PC-9 (cell line): ENCODE results near the gene SLC39A10. TPM values are rescaled to one million over a fixed set of nuclear protein-coding genes. Genes with fewer than 3 reads are reported as not detected.

Experiments used
- BruUV-seq: library from RNA; stranded (reverse); fragments of 400-500 nt; replicated peaks from 2 replicates; lab custom pipeline; 2021; lab: Mats Ljungman, UMichigan
- CTCF ChIA-PET: fragments of 300-600 bp; sonication (Branson Sonifier 250); formaldehyde crosslinking; loops from one replicate; lab custom pipeline; 2022; ENCODE audit warnings: antibody characterized with exemption; lab: Charles Lee
- POLR2A ChIA-PET: fragments of 300-600 bp; sonication (Branson Sonifier 250); formaldehyde crosslinking; loops from one replicate; lab custom pipeline; 2022; ENCODE audit warnings: antibody characterized with exemption; ENCODE audit not compliant: unreplicated experiment; lab: Charles Lee
- DNase-seq, 2 experiments: peaks; one replicate each; pipeline versions ENCODE4 v3.0.0 to v3.0.0-alpha.2; 2015 to 2022; ENCODE audit warnings: mixed read lengths in 1 of 2
- H2AFZ ChIP-seq: fragments of 200-600 bp; sonication (generic); 2 replicates; pipeline ENCODE4 v1.8.1; 2017; ENCODE audit warnings: antibody characterized with exemption
- H3F3A ChIP-seq: fragments of 200-600 bp; sonication (generic); 2 replicates; pipeline ENCODE4 v1.8.1; 2017; ENCODE audit warnings: antibody characterized with exemption, mild to moderate bottlenecking, low read depth; ENCODE audit not compliant: insufficient read depth
- H3K27ac ChIP-seq: fragments of 200-600 bp; sonication (generic); 2 replicates; pipeline ENCODE4 v1.6.1; 2016; ENCODE audit warnings: mixed run types
- H3K27me3 ChIP-seq: fragments of 200-600 bp; sonication (generic); 2 replicates; pipeline ENCODE4 v1.6.1; 2016; ENCODE audit warnings: low read depth, mixed run types; ENCODE audit not compliant: insufficient read depth
- H3K36me3 ChIP-seq: fragments of 200-600 bp; sonication (generic); 2 replicates; pipeline ENCODE4 v1.6.1; 2016; ENCODE audit warnings: low read depth, mixed run types
- H3K4me1 ChIP-seq: fragments of 200-600 bp; sonication (generic); replicated peaks from 2 replicates; pipeline ENCODE4 v1.6.1; 2016; ENCODE audit warnings: mixed run types; ENCODE audit not compliant: insufficient read depth
- H3K4me2 ChIP-seq: fragments of 200-600 bp; sonication (generic); 2 replicates; pipeline ENCODE4 v1.6.1; 2017; ENCODE audit warnings: mixed run types
- H3K4me3 ChIP-seq: fragments of 200-600 bp; sonication (generic); 2 replicates; pipeline ENCODE4 v1.6.1; 2016; ENCODE audit warnings: mixed run types
- H3K79me2 ChIP-seq: fragments of 200-600 bp; sonication (generic); 2 replicates; pipeline ENCODE4 v1.6.1; 2017; ENCODE audit warnings: low read depth, mixed run types
- H3K9me2 ChIP-seq: fragments of 200-600 bp; sonication (generic); 2 replicates; pipeline ENCODE4 v1.8.1; 2017; ENCODE audit warnings: mild to moderate bottlenecking; ENCODE audit not compliant: insufficient read depth
- H3K9me3 ChIP-seq: fragments of 200-600 bp; sonication (generic); 2 replicates; pipeline ENCODE4 v1.8.1; 2016; ENCODE audit warnings: low read depth; ENCODE audit not compliant: insufficient read depth
- H4K20me1 ChIP-seq: fragments of 200-600 bp; sonication (generic); 2 replicates; pipeline ENCODE4 v1.8.1; 2017; ENCODE audit not compliant: insufficient read depth
- EZH2 ChIP-seq: fragments of 200-600 bp; sonication (generic); IDR thresholded peaks from 2 replicates; pipeline ENCODE4 v1.8.0; 2017; ENCODE audit warnings: antibody characterized with exemption, low read depth
- intact Hi-C: fragments of 100-400 bp; cut with micrococcal nuclease; formaldehyde crosslinking; loops from one replicate; pipeline ENCODE4 v1.10.0; 2022; ENCODE audit not compliant: unreplicated experiment
- total RNA-seq: library from RNA; stranded (reverse); gene quantifications from 2 replicates; pipeline ENCODE4 v1.2.3, GENCODE V29; 2021
- TF ChIP-seq, protein P1 (sequence below): fragments of 200-600 bp; sonication (generic); conservative IDR thresholded peaks from 2 replicates; pipeline ENCODE4 v1.6.1; 2017; ENCODE audit warnings: mixed run types, antibody characterized with exemption, mild to moderate bottlenecking, moderate library complexity

Gene SLC39A10
- total RNA-seq, 1 experiment from 2014 or later = 43.7 TPM

DNA sequence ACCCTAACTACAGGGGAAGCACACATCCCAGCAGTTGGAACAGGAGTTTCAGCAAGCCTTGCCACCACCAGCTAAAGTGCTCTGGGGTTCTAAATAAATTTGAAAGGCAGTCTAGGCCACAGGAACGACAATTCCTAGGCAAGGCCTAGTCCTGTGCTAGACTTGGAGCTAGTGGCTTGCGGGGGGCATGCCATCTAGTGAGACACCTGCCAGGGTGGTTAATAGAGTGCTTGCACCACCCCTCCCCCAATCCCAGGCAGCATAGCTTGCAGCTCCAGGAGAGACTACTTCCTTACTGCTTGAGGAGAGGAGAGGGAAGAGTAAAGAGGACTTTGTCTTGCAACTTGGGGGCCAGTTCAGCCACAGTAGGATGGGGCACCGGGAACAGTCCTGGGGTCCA lies 101.8 kb downstream of the SLC39A10 start:
- TF ChIP-seq, protein P1, sequence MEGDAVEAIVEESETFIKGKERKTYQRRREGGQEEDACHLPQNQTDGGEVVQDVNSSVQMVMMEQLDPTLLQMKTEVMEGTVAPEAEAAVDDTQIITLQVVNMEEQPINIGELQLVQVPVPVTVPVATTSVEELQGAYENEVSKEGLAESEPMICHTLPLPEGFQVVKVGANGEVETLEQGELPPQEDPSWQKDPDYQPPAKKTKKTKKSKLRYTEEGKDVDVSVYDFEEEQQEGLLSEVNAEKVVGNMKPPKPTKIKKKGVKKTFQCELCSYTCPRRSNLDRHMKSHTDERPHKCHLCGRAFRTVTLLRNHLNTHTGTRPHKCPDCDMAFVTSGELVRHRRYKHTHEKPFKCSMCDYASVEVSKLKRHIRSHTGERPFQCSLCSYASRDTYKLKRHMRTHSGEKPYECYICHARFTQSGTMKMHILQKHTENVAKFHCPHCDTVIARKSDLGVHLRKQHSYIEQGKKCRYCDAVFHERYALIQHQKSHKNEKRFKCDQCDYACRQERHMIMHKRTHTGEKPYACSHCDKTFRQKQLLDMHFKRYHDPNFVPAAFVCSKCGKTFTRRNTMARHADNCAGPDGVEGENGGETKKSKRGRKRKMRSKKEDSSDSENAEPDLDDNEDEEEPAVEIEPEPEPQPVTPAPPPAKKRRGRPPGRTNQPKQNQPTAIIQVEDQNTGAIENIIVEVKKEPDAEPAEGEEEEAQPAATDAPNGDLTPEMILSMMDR = no peak
- TF ChIP-seq EZH2 = no peak
- no peaks in the 10 kb centered on the region for H3K79me2 ChIP-seq
- H3K4me2 ChIP-seq = no peak overlapping the region
- no TSS peak for BruUV-seq
- 0 out of 2 replicates have a peak, but pooled peaks cover 1% of the 10 kb centered on the region for H3K9me3 ChIP-seq
- H2AFZ ChIP-seq = no peak overlapping the region
- H3K27ac ChIP-seq = no peak overlapping the region
- H3K4me3 ChIP-seq = no peak overlapping the region
- H3K36me3 ChIP-seq = no peaks in the 10 kb centered on the region
- intact Hi-C loops = no loop called here
- no peak for DNase-seq
- no peaks in the 10 kb centered on the region for H3K27me3 ChIP-seq
- ChIA-PET POLR2A (no interaction called here), CTCF (no interaction called here)
- H3F3A ChIP-seq = peaks cover 10% of the 10 kb centered on the region
- peaks cover 13% of the 10 kb centered on the region; the same call in 1 of the 2 replicates for H3K4me1 ChIP-seq
- H3K9me2 ChIP-seq = no peaks in the 10 kb centered on the region
- H4K20me1 ChIP-seq = no peaks in the 10 kb centered on the region

DNA sequence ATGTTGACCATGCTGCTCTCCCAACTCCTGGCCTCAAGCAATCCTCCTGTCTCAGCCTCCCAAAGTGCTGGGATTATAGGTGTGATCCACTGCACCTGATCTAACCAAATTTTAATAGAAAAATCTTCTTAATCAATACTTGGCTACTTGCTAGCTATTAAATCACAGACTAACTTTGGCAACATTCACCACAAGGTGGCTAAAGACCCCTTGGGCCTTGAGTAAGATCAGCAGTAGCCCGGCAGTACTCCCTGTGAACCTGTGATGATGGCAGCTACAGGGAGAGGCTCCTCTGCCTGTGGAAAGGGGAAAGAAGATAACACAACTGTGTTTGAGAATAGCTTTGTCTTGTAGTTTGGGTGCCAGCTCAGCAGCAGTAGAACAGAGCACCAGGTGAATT lies 102.9 kb downstream of the SLC39A10 start:
- H3K9me2 ChIP-seq = no peaks in the 10 kb centered on the region
- H3K4me3 ChIP-seq = no peak overlapping the region
- no peaks in the 10 kb centered on the region for H3K36me3 ChIP-seq
- H3K4me2 ChIP-seq = no peak overlapping the region
- no peak overlapping the region for H2AFZ ChIP-seq
- H4K20me1 ChIP-seq = no peaks in the 10 kb centered on the region
- no TSS peak for BruUV-seq
- H3K9me3 ChIP-seq = 0 out of 2 replicates have a peak, but pooled peaks cover 11% of the 10 kb centered on the region
- intact Hi-C loops = no loop called here
- peaks cover 13% of the 10 kb centered on the region; the same call in 1 of the 2 replicates for H3K4me1 ChIP-seq
- TF ChIP-seq, protein P1 = no peak
- no peak for TF ChIP-seq EZH2
- CTCF ChIA-PET = no interaction called here
- H3K79me2 ChIP-seq = no peaks in the 10 kb centered on the region
- no peak for DNase-seq
- no peaks in the 10 kb centered on the region for H3K27me3 ChIP-seq
- H3F3A ChIP-seq = peaks cover 10% of the 10 kb centered on the region
- POLR2A ChIA-PET = no interaction called here
- H3K27ac ChIP-seq = no peak overlapping the region

DNA sequence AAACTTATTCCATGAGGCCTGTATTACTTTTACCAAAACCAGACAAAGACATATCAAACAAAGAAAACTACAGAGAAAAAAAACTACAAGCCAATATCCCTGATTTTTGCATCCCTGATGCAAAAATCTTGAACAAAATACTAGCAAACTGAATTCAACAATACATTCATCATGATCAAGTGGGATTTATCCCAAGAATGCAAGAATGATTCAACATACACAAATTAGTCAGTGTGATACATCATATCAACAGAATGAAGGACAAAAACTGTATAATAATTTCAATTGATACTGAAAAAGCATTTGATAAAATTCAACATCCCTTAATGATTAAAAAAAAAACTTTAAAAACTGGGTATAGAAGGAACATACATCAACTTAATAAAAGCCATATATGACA lies 106.8 kb downstream of the SLC39A10 start:
- Histone ChIP-seq H3F3A (no peaks in the 10 kb centered on the region), H2AFZ (no peak overlapping the region), H3K4me3 (no peak overlapping the region), H3K4me1 (no peaks in the 10 kb centered on the region), H3K79me2 (no peaks in the 10 kb centered on the region), H3K9me3 (0 out of 2 replicates have a peak, but pooled peaks cover 11% of the 10 kb centered on the region), H3K36me3 (no peaks in the 10 kb centered on the region), H3K27ac (no peak overlapping the region), H3K9me2 (no peaks in the 10 kb centered on the region), H4K20me1 (no peaks in the 10 kb centered on the region), H3K4me2 (no peak overlapping the region), H3K27me3 (no peaks in the 10 kb centered on the region)
- CTCF ChIA-PET = no interaction called here
- POLR2A ChIA-PET = no interaction called here
- no TSS peak for BruUV-seq
- intact Hi-C loops = no loop called here
- TF ChIP-seq, protein P1 = no peak
- no peak for TF ChIP-seq EZH2
- no peak for DNase-seq
